ENCODE data around the gene TMEM140. TPM values are rescaled to one million over a fixed set of nuclear protein-coding genes. Genes with fewer than 3 reads are reported as not detected.

Gene TMEM140
- total RNA-seq, 1 donor from 2014 or later, result 2.9 TPM

- Mint-ChIP-seq H3K27me3 (ENCODE audit: insufficient read depth) (no peaks in the 10 kb centered on the region), H3K27ac (peak overlapping the region; percentile 94), H3K4me3 (no peak overlapping the region), H3K9me3 (peaks cover 29% of the 10 kb centered on the region), H3K36me3 (ENCODE audit: low read depth) (peaks cover 75% of the 10 kb centered on the region), H3K4me1 (ENCODE audit: low read depth) (peaks cover 38% of the 10 kb centered on the region)
- DNase-seq (ENCODE audit: low spot score), result no peak
- intact Hi-C loops (cut with micrococcal nuclease), result loop anchor here (1.0 kb wide), 2 partner anchors 8 to 13 kb away; partner anchors contain the start of gene TMEM140
Observed at GRCh38 chr7:135160858-135161653, 13.2 kb downstream of the TMEM140 start.

- Mint-ChIP-seq H3K27ac (no peak overlapping the region), H3K4me1 (ENCODE audit: low read depth) (peaks cover 43% of the 10 kb centered on the region), H3K9me3 (peaks cover 23% of the 10 kb centered on the region), H3K4me3 (no peak overlapping the region), H3K36me3 (ENCODE audit: low read depth) (peaks cover 71% of the 10 kb centered on the region), H3K27me3 (ENCODE audit: insufficient read depth) (no peaks in the 10 kb centered on the region)
- DNase-seq (ENCODE audit: low spot score), result no peak
- intact Hi-C loops (cut with micrococcal nuclease), result no loop called here
Observed at GRCh38 chr7:135161669-135162068, 13.8 kb downstream of the TMEM140 start.

- Mint-ChIP-seq H3K9me3 (peaks cover 16% of the 10 kb centered on the region), H3K36me3 (ENCODE audit: low read depth) (peaks cover 69% of the 10 kb centered on the region), H3K27ac (peak overlapping the region; percentile 29), H3K4me1 (ENCODE audit: low read depth) (peaks cover 44% of the 10 kb centered on the region), H3K27me3 (ENCODE audit: insufficient read depth) (no peaks in the 10 kb centered on the region), H3K4me3 (no peak overlapping the region)
- DNase-seq (ENCODE audit: low spot score), result no peak
- intact Hi-C loops (cut with micrococcal nuclease), result no loop called here
Observed at GRCh38 chr7:135162382-135163001, 14.6 kb downstream of the TMEM140 start.

- peaks cover 16% of the 10 kb centered on the region for H3K9me3 Mint-ChIP-seq
- H3K4me1 Mint-ChIP-seq (ENCODE audit: low read depth), result peaks cover 50% of the 10 kb centered on the region
- no peak overlapping the region for H3K4me3 Mint-ChIP-seq
- intact Hi-C loops (cut with micrococcal nuclease), result no loop called here
- H3K27me3 Mint-ChIP-seq (ENCODE audit: insufficient read depth), result no peaks in the 10 kb centered on the region
- H3K27ac Mint-ChIP-seq, result peak overlapping the region; percentile 44
- peaks cover 72% of the 10 kb centered on the region for H3K36me3 Mint-ChIP-seq (ENCODE audit: low read depth)
- DNase-seq (ENCODE audit: low spot score), result no peak
Observed at GRCh38 chr7:135164357-135165061, 16.6 kb downstream of the TMEM140 start.

- H3K4me3 Mint-ChIP-seq, result no peak overlapping the region
- H3K9me3 Mint-ChIP-seq, result peaks cover 12% of the 10 kb centered on the region
- H3K4me1 Mint-ChIP-seq (ENCODE audit: low read depth), result peaks cover 41% of the 10 kb centered on the region
- H3K27me3 Mint-ChIP-seq (ENCODE audit: insufficient read depth), result no peaks in the 10 kb centered on the region
- intact Hi-C loops (cut with micrococcal nuclease), result no loop called here
- no peak for DNase-seq (ENCODE audit: low spot score)
- H3K27ac Mint-ChIP-seq, result no peak overlapping the region
- H3K36me3 Mint-ChIP-seq (ENCODE audit: low read depth), result peaks cover 65% of the 10 kb centered on the region
Observed at GRCh38 chr7:135165862-135166261, 18.0 kb downstream of the TMEM140 start.

GRCh38 chr7:135166338-135166990 is 18.6 kb downstream of the TMEM140 start:
- DNase-seq (ENCODE audit: low spot score), result no peak
- Mint-ChIP-seq H3K4me1 (ENCODE audit: low read depth) (peaks cover 38% of the 10 kb centered on the region), H3K27me3 (ENCODE audit: insufficient read depth) (no peaks in the 10 kb centered on the region), H3K9me3 (peaks cover 12% of the 10 kb centered on the region), H3K27ac (peak overlapping the region; percentile 61), H3K4me3 (no peak overlapping the region), H3K36me3 (ENCODE audit: low read depth) (peaks cover 59% of the 10 kb centered on the region)
- intact Hi-C loops (cut with micrococcal nuclease), result no loop called here

GRCh38 chr7:135167365-135167917 is 19.6 kb downstream of the TMEM140 start:
- Mint-ChIP-seq H3K4me1 (ENCODE audit: low read depth) (peaks cover 38% of the 10 kb centered on the region), H3K36me3 (ENCODE audit: low read depth) (peaks cover 49% of the 10 kb centered on the region), H3K4me3 (peak overlapping the region; percentile 52), H3K27me3 (ENCODE audit: insufficient read depth) (no peaks in the 10 kb centered on the region), H3K27ac (peak overlapping the region; percentile 62), H3K9me3 (peaks cover 6% of the 10 kb centered on the region)
- intact Hi-C loops (cut with micrococcal nuclease), result no loop called here
- no peak for DNase-seq (ENCODE audit: low spot score)

GRCh38 chr7:135168001-135168400 is 20.1 kb downstream of the TMEM140 start:
- H3K4me1 Mint-ChIP-seq (ENCODE audit: low read depth), result peaks cover 38% of the 10 kb centered on the region
- H3K27ac Mint-ChIP-seq, result peak overlapping the region; percentile 62
- peak overlapping the region; percentile 95 for H3K4me3 Mint-ChIP-seq
- H3K27me3 Mint-ChIP-seq (ENCODE audit: insufficient read depth), result no peaks in the 10 kb centered on the region
- peaks cover under 1% of the 10 kb centered on the region for H3K9me3 Mint-ChIP-seq
- H3K36me3 Mint-ChIP-seq (ENCODE audit: low read depth), result peaks cover 43% of the 10 kb centered on the region
- no peak for DNase-seq (ENCODE audit: low spot score)
- intact Hi-C loops (cut with micrococcal nuclease), result no loop called here

GRCh38 chr7:135168489-135169140 is 20.7 kb downstream of the TMEM140 start:
- Mint-ChIP-seq H3K9me3 (no peaks in the 10 kb centered on the region), H3K4me3 (peak overlapping the region; percentile 95), H3K27ac (peak overlapping the region; percentile 96), H3K4me1 (ENCODE audit: low read depth) (peaks cover 38% of the 10 kb centered on the region), H3K36me3 (ENCODE audit: low read depth) (peaks cover 43% of the 10 kb centered on the region), H3K27me3 (ENCODE audit: insufficient read depth) (no peaks in the 10 kb centered on the region)
- DNase-seq (ENCODE audit: low spot score), result no peak
- intact Hi-C loops (cut with micrococcal nuclease), result loop anchor here (1.0 kb wide), 1 partner anchor 8 kb away; no protein-coding TSS in a partner anchor

- Mint-ChIP-seq H3K4me3 (peak overlapping the region; percentile 95), H3K4me1 (ENCODE audit: low read depth) (peaks cover 38% of the 10 kb centered on the region), H3K27ac (peak overlapping the region; percentile 96), H3K27me3 (ENCODE audit: insufficient read depth) (no peaks in the 10 kb centered on the region), H3K9me3 (no peaks in the 10 kb centered on the region), H3K36me3 (ENCODE audit: low read depth) (peaks cover 37% of the 10 kb centered on the region)
- intact Hi-C loops (cut with micrococcal nuclease), result loop anchor here (1.0 kb wide), 1 partner anchor 9 kb away; no protein-coding TSS in a partner anchor
- peak; percentile 38 for DNase-seq (ENCODE audit: low spot score)
Observed at GRCh38 chr7:135169141-135169963, 21.5 kb downstream of the TMEM140 start.

GRCh38 chr7:135169964-135170273 is 22.0 kb downstream of the TMEM140 start:
- Mint-ChIP-seq H3K4me1 (ENCODE audit: low read depth) (peaks cover 38% of the 10 kb centered on the region), H3K27me3 (ENCODE audit: insufficient read depth) (no peaks in the 10 kb centered on the region), H3K9me3 (no peaks in the 10 kb centered on the region), H3K36me3 (ENCODE audit: low read depth) (peaks cover 32% of the 10 kb centered on the region), H3K4me3 (peak overlapping the region; percentile 95), H3K27ac (peak overlapping the region; percentile 96)
- intact Hi-C loops (cut with micrococcal nuclease), result loop anchor here (1.0 to 10.0 kb wide), 11 partner anchors 10 to 711 kb away; partner anchors contain the start of genes AGBL3, AKR1B1, BPGM and CNOT4
- DNase-seq (ENCODE audit: low spot score), result no peak
